GM18519 (cell line): ENCODE data around the gene PBX1.
"Not testable (repeated sequence)": the region's sequence is repeated elsewhere in the genome, so short reads cannot be mapped to it uniquely, and the experiment has no call there.

Experiments
- ATAC-seq: cut with Tn5 transposase; IDR thresholded peaks from one replicate; pipeline ENCODE4 v1.9.1; 2021; ENCODE audit warnings: mild to moderate bottlenecking, moderate library complexity; ENCODE audit not compliant: unreplicated experiment, low FRiP score

The PBX1 gene

GRCh38 chr1:164636757-164637156, 77.8 kb downstream of the PBX1 start:
- ATAC-seq = no peak

- no peak for ATAC-seq
These were observed 78.7 kb downstream of the PBX1 start for GRCh38 chr1:164637461-164638375.

GRCh38 chr1:164638492-164639202, 79.7 kb downstream of the PBX1 start:
- ATAC-seq = no peak

DNA sequence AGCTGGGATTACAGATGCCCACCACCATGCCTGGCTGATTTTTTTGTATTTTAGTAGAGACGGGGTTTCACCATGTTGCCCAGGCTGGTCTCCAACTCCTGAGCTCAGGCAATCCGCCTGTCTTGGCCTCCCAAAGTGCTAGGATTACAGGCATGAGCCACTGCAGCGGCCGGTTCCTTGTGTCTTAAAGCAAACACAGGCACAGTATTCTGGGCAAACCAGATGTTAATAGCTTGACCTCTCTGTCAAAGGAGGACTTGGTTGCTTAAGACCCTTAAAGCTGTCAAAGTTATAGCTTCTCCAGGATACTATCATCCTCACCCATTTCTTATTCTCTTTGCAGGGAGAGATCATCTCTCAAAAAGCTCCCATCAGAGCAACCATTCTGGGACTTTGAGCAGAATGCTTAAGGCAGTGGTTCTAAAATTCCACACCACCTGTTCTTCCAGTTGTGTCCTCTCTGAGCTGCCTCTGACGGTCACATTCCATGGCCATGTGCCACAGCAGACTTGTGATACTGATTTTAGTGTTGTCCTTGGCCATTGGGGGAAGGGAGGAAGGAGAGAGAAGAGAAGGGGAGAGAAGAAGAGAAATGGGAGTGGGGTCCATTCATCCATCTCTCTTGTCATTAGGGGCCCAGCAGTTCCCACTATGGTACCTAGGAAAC, 81.8 kb downstream of the PBX1 start:
- ATAC-seq = no peak

- ATAC-seq = no peak
These were observed 82.4 kb downstream of the PBX1 start for GRCh38 chr1:164641353-164641730.

GRCh38 chr1:164643018-164643417, 84.0 kb downstream of the PBX1 start:
- ATAC-seq = no peak

- ATAC-seq = no peak
These were observed 85.3 kb downstream of the PBX1 start for GRCh38 chr1:164644268-164644667.

DNA sequence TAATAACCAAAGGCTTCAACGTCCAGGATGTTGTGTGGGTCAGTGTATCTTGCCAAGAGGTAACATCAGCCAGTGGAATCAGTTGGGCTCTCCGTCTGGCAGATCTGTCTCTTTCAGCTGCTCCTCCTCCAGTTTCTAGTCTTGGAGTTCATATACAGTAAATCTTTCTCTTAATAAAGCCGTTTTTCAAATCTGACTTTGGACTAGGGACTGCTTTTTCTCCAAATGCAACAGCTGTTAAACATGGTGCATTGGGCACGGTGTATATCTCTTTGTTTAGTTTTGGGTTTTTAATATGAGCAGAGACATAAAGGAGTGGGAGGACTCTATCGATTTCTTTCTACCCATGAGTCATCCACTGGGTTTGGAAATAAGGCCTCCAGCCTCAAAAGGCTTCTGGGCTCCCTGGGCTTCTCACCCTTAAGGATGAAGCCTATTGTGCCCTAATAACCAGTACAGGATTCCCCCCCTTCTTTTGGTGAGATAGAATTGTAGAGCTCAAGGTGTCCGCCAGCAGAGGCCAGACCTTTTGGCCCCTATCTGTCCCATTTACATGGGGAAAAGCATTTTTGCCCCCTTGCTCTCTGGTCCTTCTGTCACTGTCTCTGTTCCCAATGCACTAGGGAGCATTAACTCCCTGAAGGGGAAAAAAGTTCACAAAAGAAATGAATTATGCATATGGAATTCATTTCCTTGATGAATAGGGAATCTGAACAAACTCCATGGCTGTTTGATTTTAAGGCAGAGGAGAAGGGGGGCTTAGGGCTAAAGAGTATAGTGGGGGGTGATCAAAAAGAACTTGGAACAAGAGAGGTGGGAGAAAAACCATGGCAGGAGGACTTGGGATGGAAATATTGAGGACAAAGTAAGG, 86.0 kb downstream of the PBX1 start:
- ATAC-seq = no peak

DNA sequence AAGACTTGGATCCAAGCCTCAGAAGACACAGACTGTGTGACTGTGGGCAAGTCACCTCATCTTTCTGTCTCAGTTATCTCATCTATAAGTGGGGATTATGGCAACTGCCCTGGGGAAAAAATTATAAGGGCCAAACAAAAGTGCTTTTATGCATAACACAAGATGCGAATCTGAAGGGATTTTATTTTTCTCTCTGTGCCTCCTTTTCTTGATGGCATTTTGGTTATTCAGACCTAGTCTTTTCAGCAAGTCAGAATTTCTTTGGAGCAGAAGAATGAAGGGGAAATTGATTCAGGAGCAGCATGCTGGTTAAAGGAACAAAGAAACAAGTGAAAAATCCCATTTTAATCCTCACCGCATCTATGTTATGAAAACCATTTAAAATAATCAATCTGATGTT, 86.9 kb downstream of the PBX1 start:
- ATAC-seq = no peak

DNA sequence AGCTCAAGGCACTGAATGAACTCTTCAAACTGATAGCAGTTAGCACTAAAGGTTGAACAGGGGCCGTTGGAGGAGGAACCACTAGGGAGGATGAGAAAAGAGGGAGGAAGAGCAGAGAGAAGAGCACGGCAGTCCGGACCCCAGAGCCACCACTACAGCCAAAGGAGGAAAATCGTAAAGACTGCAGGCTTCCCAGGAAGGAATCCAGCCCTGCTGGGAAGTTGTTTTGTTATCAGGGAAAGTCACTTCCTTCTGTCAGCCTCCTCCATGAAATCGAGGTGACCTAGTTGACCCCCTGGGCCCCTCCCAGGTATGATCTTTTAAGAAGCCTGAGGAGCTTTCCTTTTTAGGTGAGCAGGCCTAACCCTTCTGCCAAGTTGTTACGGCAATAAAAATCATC, 88.2 kb downstream of the PBX1 start:
- no peak for ATAC-seq

DNA sequence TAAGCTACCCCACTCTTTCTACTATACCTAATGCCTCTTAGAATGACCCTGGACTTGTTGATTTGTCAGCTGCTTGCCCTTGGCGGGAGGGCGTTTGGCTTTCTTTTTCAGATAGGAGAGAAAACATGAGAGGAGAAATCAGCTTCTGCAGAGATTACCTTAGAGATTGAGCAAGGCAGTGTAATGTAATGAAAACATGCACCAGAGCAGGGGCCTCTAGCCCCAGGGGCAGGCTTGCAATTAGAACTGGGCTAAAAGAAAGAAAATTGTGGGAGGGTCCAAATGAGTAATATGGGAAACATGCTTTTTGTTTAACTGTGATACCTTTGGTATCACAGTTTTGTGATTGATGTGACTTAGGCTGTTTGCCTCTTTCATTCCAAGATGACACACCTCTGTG, 89.7 kb downstream of the PBX1 start:
- no peak for ATAC-seq

- ATAC-seq = no peak
These were observed 90.2 kb downstream of the PBX1 start for GRCh38 chr1:164649146-164649545.

GRCh38 chr1:164650531-164650930, 91.5 kb downstream of the PBX1 start:
- ATAC-seq = no peak

DNA sequence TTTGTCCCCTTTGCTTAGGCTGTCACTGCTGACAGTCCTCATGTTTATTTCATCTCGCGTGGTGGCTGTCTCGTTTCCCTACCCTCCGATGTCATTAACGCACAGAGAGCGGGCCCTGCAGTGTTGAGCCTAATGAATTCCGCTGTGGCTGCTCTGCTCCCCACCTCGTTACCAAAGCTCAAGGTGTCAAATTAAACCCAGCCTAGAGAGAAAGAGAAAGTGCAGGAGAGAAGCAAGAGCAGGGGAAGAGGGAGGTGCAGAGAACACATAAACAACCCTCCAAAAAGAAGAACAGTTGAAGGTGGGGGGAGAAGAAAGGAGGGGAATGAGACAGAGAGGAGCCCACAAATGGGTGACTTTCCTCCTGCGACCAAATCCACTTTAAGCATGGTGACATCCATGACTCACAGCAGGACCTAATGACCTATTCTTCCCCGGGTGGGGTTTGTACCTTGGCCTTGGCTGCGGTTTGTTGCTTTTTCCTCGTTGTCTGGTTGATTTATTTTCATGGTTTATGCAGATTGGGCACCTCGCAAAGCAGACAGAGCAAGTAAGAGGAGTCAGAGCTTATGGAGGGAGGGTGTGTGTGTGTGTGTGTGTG, 92.5 kb downstream of the PBX1 start:
- ATAC-seq = no peak

- ATAC-seq = not testable (repeated sequence)
These were observed 94.0 kb downstream of the PBX1 start for GRCh38 chr1:164652969-164653368.

GRCh38 chr1:164653705-164654104, 94.7 kb downstream of the PBX1 start:
- ATAC-seq = no peak

DNA sequence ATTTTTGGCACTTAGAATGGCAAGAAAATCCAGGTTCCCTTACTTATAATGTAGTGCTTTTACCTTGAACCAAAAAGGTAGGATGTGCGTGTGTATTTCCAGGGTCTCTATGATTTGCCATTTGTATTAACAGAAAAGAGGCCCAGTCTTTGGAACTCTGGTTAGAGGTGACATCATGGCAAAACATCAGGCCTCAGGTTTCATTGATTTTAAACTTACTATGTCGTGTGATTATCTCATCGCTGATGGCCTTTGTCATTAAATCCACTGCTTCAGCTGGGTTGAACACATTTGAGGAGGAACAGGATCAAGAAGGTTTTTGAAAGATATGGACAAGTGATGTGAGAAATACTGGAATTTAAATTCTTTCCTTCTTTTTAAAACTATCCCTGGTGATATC, 95.2 kb downstream of the PBX1 start:
- no peak for ATAC-seq

DNA sequence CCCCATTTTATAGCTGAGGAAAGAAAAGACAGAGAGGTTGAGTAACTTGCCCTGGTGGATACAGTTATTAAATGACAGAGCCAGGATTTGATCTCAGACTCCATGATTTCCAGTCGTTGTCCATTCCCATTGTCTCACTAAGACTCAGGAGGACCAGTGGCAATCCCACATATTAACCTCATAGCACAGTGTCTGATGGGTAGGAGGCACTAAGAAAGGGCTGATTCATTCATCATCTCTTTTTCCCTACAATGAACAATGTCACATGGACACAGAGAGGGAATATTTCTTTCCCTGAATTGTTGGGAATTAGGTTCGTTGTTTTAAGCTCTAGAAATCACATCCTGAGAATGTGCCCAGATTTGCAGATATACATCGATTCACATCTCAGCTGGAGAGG, 99.9 kb downstream of the PBX1 start:
- ATAC-seq = no peak

DNA sequence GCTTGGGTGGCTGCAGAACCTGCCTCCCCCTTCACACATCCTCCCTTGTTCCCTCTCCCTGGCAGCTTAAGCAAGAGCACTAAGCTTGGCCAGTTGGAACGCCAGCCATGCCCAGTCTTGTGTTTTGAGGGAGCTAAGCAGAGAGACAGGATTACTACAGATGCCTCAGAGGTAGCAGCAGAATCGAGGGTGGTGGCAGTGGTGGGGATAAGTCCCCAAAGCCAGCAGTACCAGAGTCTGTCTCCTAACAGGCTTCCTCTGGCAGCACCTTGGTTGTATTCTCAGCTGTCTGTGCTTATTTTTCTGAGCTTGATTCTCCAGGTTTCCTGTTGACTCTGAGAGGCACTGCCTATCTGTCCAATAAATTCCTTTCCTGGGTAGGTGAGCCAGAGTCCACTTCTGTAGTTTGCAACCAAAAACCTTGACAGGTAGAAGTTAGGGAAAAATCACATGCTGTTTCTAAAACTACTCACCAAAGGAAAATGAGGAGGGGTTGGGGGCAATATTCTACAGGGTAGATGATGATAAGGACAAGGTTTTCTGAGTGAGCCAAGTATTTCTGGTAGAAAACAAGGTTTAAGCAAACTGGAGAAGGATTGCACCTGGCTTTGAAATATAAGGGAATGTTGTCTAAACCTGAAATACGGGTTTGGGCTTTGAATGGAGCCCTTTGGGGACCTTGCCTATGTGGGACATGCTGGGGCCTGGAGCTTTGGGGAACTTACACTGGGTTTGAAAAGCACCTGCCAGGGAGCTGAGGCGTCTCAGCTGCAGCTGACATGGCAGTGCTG, 100.8 kb downstream of the PBX1 start:
- no peak for ATAC-seq
